HG02973 (cell line): ENCODE data around the gene ST6GAL1.

ENCODE experiments used
- ATAC-seq: cut with Tn5 transposase; IDR thresholded peaks from one replicate; pipeline ENCODE4 v1.9.1; 2021; ENCODE audit warnings: moderate library complexity; ENCODE audit not compliant: unreplicated experiment

The ST6GAL1 gene

DNA sequence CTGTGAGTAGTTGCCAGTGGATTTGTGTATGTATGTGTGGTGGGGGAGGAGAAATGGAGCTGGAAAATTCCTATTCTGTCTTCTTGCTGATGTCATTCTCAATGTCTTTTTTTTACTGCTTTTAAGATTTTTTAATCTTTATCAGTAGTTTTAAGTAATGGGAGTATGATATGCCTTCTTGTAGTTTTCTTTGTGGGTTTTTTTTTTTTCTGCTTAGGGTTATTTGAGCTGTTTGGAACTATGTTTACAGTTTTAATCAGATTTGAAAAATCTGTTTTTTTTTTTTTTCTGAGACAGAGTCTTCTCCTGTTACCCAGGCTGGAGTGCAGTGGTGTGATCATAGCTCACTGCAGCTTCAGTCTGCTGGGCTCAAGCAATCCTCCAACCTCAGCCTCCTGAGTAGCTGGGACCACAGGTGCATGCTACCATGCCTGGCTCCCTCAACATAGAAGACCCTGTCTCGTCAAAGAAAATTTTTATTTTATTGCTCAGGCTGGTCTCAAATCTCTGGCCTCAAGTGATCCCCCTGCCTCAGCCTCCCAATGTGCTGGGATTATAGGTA lies 171.8 kb downstream of the ST6GAL1 start:
- no peak for ATAC-seq

- no peak for ATAC-seq
Observed at GRCh38 chr3:187103251-187103650, 172.9 kb downstream of the ST6GAL1 start.

- ATAC-seq = no peak
Observed at GRCh38 chr3:187104342-187104741, 174.0 kb downstream of the ST6GAL1 start.

GRCh38 chr3:187104933-187105332 lies 174.6 kb downstream of the ST6GAL1 start:
- no peak for ATAC-seq

DNA sequence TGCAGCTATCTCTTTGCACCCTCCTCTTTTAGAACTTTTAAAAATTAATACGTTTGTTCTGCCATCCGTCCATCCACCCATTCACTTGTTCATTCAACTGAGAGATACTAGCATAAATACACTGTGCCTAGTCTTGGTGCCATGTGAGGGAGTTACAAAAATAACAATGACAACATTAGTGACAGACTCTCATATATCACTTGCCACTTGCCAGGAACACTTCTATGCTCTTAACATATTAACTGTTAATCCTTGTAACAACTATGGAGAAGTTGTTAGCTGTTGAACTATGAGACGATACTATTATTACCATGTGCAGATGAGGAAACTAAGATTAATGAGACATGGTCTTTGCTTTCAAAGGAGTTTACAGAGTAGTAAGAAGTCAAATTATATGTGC lies 175.4 kb downstream of the ST6GAL1 start:
- no peak for ATAC-seq

DNA sequence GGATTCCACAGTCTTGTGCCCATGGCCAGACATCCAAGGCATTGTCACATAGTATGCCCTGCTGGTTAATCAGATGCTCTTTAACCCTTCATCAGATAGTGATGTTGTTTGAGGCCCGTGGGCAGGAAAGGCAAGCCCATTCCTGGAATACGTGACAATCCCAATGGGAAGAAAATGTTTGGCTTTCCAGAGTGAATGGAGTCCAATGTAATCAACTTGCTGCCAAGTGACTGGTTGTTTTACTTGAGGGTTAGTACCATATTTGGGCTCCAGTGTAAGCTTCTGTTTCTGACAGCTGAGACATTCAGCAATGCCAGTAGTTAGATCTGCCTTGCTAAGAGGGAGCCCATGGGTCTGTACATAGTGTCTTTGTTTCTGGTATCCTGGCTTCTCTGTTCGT lies 177.7 kb downstream of the ST6GAL1 start:
- no peak for ATAC-seq

- ATAC-seq = no peak
Observed at GRCh38 chr3:187110156-187110555, 179.8 kb downstream of the ST6GAL1 start.

GRCh38 chr3:187112934-187113793 lies 182.8 kb downstream of the ST6GAL1 start:
- ATAC-seq = no peak

DNA sequence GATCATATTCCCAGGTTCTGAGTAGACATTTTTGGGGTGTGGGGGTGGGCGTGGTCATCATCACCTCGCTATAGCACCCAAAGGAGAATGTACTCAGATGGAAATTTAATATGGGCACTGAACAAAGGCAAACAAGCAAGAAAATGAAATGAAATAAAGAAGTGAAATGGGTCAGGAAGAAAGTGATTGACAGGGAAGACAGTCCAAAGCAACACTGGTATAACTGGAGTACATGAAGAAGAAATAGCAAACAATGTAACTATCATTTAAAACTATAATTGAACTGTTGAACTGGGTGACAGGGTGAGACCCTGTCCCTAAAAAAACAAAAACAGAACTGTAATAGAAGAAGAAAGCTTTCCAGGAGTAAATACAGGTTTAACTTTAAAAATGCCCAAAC lies 184.2 kb downstream of the ST6GAL1 start:
- no peak for ATAC-seq

- ATAC-seq = no peak
Observed at GRCh38 chr3:187120326-187120725, 190.0 kb downstream of the ST6GAL1 start.

DNA sequence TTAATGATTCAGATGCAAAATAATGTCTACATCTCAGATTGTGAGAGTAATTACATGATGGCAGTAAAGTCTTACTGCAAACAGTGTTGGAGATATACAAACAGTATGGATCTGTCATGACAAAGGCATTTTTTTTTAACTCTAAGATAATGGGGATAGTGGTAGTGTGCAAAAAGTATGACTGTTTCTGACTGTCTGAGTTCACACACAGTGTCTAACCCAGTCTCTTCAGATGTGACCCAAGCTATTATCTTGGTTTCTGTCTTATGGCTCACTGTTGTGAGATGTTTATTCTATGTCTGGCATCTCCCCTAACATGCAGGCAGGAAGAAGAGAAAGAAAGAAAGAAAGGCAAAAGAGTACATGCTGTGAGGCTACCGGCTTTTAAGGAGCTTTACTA lies 191.9 kb downstream of the ST6GAL1 start:
- ATAC-seq = no peak

DNA sequence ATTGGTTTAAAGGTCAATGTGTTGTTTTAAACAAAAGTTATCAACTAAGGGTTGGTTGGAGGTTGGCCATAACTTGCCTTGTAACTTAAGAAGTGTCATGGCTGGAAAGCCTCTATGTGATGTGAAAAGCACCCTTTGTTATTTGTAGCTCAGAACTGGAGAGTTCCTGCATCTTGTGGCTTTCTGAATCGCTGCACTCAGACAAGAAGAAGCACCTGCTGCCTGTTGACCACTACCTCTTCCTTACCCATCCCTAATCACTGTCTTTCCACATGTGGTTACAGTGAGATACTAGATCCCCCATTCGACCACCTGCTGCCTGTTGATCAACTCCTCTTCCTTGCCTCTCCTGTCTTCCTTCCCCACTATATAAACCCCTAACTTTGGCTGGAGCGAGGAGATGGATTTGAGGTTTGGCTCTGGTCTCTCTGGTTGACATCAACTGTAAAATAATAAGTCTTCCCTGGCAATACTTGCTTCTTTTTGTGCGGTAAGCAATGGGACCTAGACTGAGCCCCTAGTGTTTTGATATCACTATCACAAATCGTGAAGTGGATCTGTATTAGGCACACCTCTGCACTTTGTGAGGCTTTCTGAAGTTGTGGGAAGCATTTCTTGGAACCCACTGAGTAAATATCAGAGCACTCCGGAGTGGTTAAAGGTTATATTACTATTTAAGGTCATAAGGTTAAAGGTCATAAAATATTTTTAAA lies 195.1 kb downstream of the ST6GAL1 start:
- peak; percentile 76 for ATAC-seq
